ENCODE results near the gene MANBA. TPM values are rescaled to one million over a fixed set of nuclear protein-coding genes. Genes with fewer than 3 reads are reported as not detected.
A peak's percentile ranks its signal among the peaks of the same experiment; 100 is the strongest.

MANBA gene
- total and polyA plus RNA-seq, 7 experiments from 2014 or later: 15.7 to 56.4 (median 26.0) TPM

- CTCF ChIA-PET: no interaction called here
- no peak for ATAC-seq
- POLR2A ChIA-PET: interaction anchor here (0.6 to 1.4 kb wide), 4 partner anchors 8 to 73 kb away, joined by 3 to 5 read pairs (median 4); no protein-coding TSS in a partner anchor
Measured at GRCh38 chr4:102584091-102584490, 176.7 kb downstream of the MANBA start.

More at GRCh38 chr4:102584091-102584490, 176.7 kb downstream of the MANBA start:
- no peaks in the 10 kb centered on the region for H3K9me3 Mint-ChIP-seq
- H3K27ac Mint-ChIP-seq: peak overlapping the region in 7 of 9 donors; percentile 4 to 81 (median 55)
- peaks cover 35 to 55% of the 10 kb centered on the region in 2 donors for H3K4me1 ChIP-seq (ENCODE audit: control insufficient read depth in 2 of 2, insufficient read depth in 2 of 2, low read length in 2 of 2)
- H3K9me3 ChIP-seq (ENCODE audit: control insufficient read depth in 2 of 3, low read length in 3 of 3): no peaks in the 10 kb centered on the region
- H3K4me1 Mint-ChIP-seq: peaks cover 27 to 81% (median 78%) of the 10 kb centered on the region in 7 donors
- intact Hi-C loops (cut with micrococcal nuclease): no loop called here
- no peaks in the 10 kb centered on the region for H3K27me3 ChIP-seq (ENCODE audit: control insufficient read depth in 2 of 2, insufficient read depth in 2 of 2, low read length in 2 of 2)
- H3K27me3 Mint-ChIP-seq: no peaks in the 10 kb centered on the region
- no peak overlapping the region for H3K27ac ChIP-seq (ENCODE audit: low read depth, low read length)
- DNase-seq: no peak
- H3K36me3 Mint-ChIP-seq: peaks cover 20 to 63% (median 43%) of the 10 kb centered on the region in 5 donors
- no peak overlapping the region for H3K4me3 ChIP-seq (ENCODE audit: low read length)
- no peak overlapping the region for H3K4me3 Mint-ChIP-seq
- peaks cover 1 to 17% (median 14%) of the 10 kb centered on the region in 3 experiments for H3K36me3 ChIP-seq (ENCODE audit: control insufficient read depth in 2 of 3, insufficient read depth in 3 of 3, low read length in 3 of 3)

Other genes with a start within 250 kb of the MANBA start
- 100 to 1,000 TPM; 339 to 556 (median 413) TPM for gene UBE2D3, start 66.6 kb upstream of the MANBA start, total RNA-seq
- gene UBE2D3, start 66.6 kb upstream of the MANBA start, polyA plus RNA-seq: 100 to 1,000 TPM; 314 to 460 TPM
- gene CISD2, start 108.0 kb upstream of the MANBA start, total RNA-seq: 10 to 100 TPM; 11.4 to 50.3 (median 13.4) TPM
- 10 to 100 TPM; 14.6 to 26.0 TPM for gene CISD2, start 108.0 kb upstream of the MANBA start, polyA plus RNA-seq

Measured in naive thymus-derived CD4-positive, alpha-beta T cell (primary cell).